Right lobe of liver (tissue), 4 donors: ENCODE data around the gene AFF2.

ENCODE experiments used
- POLR2A ChIP-seq: fragments of 450-650 bp; IDR thresholded peaks from one replicate; pipeline ENCODE4 v1.6.1; 2017; ENCODE audit warnings: antibody characterized with exemption, mild to moderate bottlenecking
- TF ChIP-seq, protein P1 (sequence below), 4 donors: fragments of 200-600 bp in 3 of 4; fragments of 450-650 bp in 1 of 4; IDR thresholded peaks; one replicate each; pipeline versions ENCODE4 v1.5.1 to v1.8.0; 2016 to 2022; ENCODE audit warnings: antibody characterized with exemption in 4 of 4, mild to moderate bottlenecking in 2 of 4
- donor health status: DM: no; HTN: no; CAD: no.
- donor health status: DM: no; HTN: no; CAD: no.
- donor health status: DM: no; HTN: yes; CAD: no.

DNA sequence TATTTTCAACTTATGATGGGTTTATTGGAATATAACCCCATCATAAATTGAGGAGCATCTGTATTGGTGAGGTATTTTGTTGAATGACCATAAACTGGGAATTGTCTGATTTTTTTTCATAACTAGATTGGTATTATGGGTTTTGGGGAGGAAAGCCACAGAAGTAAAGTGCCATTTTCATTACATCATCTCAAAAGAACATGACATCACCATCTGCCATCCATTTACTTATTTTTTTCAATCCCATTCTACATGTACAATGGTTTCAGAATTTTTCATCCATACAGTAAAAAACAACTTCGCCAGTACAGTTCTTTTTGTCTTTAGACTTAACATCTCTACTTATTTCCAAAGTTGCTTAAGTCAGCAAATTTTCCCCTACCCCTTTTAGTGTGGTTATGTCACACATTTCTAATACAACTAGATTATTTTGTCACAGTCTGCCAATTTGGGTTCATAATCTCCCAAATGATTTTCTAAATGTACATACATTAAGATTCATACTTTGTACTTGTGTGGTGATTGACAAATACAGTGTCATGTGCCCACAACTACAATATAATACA is 545.3 kb downstream of the AFF2 start:
- TF ChIP-seq POLR2A = no peak
- TF ChIP-seq, protein P1, sequence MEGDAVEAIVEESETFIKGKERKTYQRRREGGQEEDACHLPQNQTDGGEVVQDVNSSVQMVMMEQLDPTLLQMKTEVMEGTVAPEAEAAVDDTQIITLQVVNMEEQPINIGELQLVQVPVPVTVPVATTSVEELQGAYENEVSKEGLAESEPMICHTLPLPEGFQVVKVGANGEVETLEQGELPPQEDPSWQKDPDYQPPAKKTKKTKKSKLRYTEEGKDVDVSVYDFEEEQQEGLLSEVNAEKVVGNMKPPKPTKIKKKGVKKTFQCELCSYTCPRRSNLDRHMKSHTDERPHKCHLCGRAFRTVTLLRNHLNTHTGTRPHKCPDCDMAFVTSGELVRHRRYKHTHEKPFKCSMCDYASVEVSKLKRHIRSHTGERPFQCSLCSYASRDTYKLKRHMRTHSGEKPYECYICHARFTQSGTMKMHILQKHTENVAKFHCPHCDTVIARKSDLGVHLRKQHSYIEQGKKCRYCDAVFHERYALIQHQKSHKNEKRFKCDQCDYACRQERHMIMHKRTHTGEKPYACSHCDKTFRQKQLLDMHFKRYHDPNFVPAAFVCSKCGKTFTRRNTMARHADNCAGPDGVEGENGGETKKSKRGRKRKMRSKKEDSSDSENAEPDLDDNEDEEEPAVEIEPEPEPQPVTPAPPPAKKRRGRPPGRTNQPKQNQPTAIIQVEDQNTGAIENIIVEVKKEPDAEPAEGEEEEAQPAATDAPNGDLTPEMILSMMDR (IDR thresholded peaks at IDR 0.05) = no peak
